GM12878 (cell line): ENCODE data around the gene ITGB5. TPM values are rescaled to one million over a fixed set of nuclear protein-coding genes. Genes with fewer than 3 reads are reported as not detected.

Experiments
- ATAC-seq: fragments of 200-7000 bp; cut with Tn5 transposase; 3 replicates; pipeline ENCODE4 v1.9.1; 2020; ENCODE audit warnings: mild to moderate bottlenecking, moderate library complexity
- BruUV-seq: library from RNA; stranded (reverse); fragments of 400-500 nt; replicated peaks from 2 replicates; lab custom pipeline; 2021; lab: Mats Ljungman, UMichigan
- CTCF ChIA-PET: fragments of 300-600 bp; sonication (Branson Sonifier 250); formaldehyde crosslinking; extraction: SDS; loops from one replicate; lab custom pipeline; 2021; ENCODE audit warnings: inconsistent platforms; lab: Yijun Ruan, JAX
- POLR2A ChIA-PET: fragments of 350-600 bp; formaldehyde crosslinking; extraction: SDS; loops from one replicate; lab custom pipeline; 2021; ENCODE audit warnings: inconsistent platforms; lab: Charles Lee
- RAD21 ChIA-PET: fragments of 300-600 bp; sonication (Branson Sonifier 250); formaldehyde crosslinking; loops from one replicate; lab custom pipeline; 2023; ENCODE audit warnings: antibody characterized with exemption; ENCODE audit not compliant: unreplicated experiment; lab: Charles Lee
- SMC1A ChIA-PET: fragments of 300-600 bp; sonication (Branson Sonifier 250); formaldehyde crosslinking; loops from one replicate; lab custom pipeline; 2023; ENCODE audit not compliant: unreplicated experiment, uncharacterized antibody; lab: Charles Lee
- DNase-seq: peaks from one replicate; pipeline ENCODE4 v3.0.0-alpha.2; 2011; ENCODE audit warnings: low read depth, low spot score
- FAIRE-seq: peaks from 3 replicates; lab custom pipeline; 2011; peaks lifted over from hg19 to GRCh38; lab: Jason Lieb, UNC
- H2AFZ ChIP-seq: 2 replicates; pipeline ENCODE4 v1.6.0; 2011; ENCODE audit warnings: low read depth, low read length, control low read depth; ENCODE audit not compliant: control insufficient read depth
- H3K27ac ChIP-seq: 2 replicates; pipeline ENCODE4 v1.5.1; 2011; ENCODE audit warnings: control low read depth; ENCODE audit not compliant: control insufficient read depth, insufficient read depth
- H3K27me3 ChIP-seq, 2 experiments: replicated peaks in 1 of 2; 2 replicates each; pipeline versions ENCODE4 v1.6.0 to v1.6.1; 2011; ENCODE audit warnings: low read length in 1 of 2; ENCODE audit not compliant: control insufficient read depth in 2 of 2, insufficient read depth in 2 of 2
- H3K36me3 ChIP-seq, 2 experiments: 2 replicates each; pipeline ENCODE4 v1.5.1; 2011; ENCODE audit warnings: low read length in 1 of 2; ENCODE audit not compliant: control insufficient read depth in 2 of 2, insufficient read depth in 2 of 2
- H3K4me1 ChIP-seq: 2 replicates; pipeline ENCODE4 v1.6.1; 2011; ENCODE audit warnings: mild to moderate bottlenecking, low read length, moderate library complexity, mixed read lengths; ENCODE audit not compliant: control insufficient read depth, insufficient read depth
- H3K4me2 ChIP-seq: 2 replicates; pipeline ENCODE4 v1.6.0; 2011; ENCODE audit warnings: control low read depth; ENCODE audit not compliant: control insufficient read depth, insufficient read depth
- H3K4me3 ChIP-seq: fragments of 200-600 bp; sonication (generic); 2 replicates; pipeline ENCODE4 v1.5.1; 2016
- H3K79me2 ChIP-seq: 2 replicates; pipeline ENCODE4 v1.6.0; 2011; ENCODE audit warnings: low read length; ENCODE audit not compliant: control insufficient read depth, insufficient read depth
- H3K9ac ChIP-seq: 2 replicates; pipeline ENCODE4 v1.8.0; 2011; ENCODE audit warnings: low read length, control low read depth, mixed read lengths; ENCODE audit not compliant: control insufficient read depth, insufficient read depth
- H3K9me3 ChIP-seq: replicated peaks from 3 replicates; pipeline ENCODE4 v1.5.1; 2011; ENCODE audit warnings: mild to moderate bottlenecking, low read length; ENCODE audit not compliant: control insufficient read depth, insufficient read depth
- H4K20me1 ChIP-seq: 2 replicates; pipeline ENCODE4 v1.6.0; 2011; ENCODE audit not compliant: control insufficient read depth, insufficient read depth
- FOXK2 ChIP-seq: fragments of 450-650 bp; IDR thresholded peaks from 2 replicates; pipeline ENCODE4 v1.6.1; 2017; ENCODE audit warnings: mild to moderate bottlenecking, moderate library complexity
- FOXM1 ChIP-seq: IDR thresholded peaks from 2 replicates; pipeline ENCODE4 v1.6.1; 2012; ENCODE audit warnings: low read depth, mild to moderate bottlenecking, inconsistent platforms, low read length, moderate library complexity
- IKZF2 ChIP-seq, 2 experiments: fragments of 450-650 bp; IDR thresholded peaks; 2 replicates each; pipeline ENCODE4 v1.6.1; 2017; ENCODE audit warnings: mild to moderate bottlenecking in 2 of 2, moderate library complexity in 2 of 2
- LARP7 ChIP-seq: fragments of 450-650 bp; IDR thresholded peaks from 2 replicates; pipeline ENCODE4 v1.6.1; 2017; ENCODE audit warnings: mild to moderate bottlenecking
- MEF2A ChIP-seq: IDR thresholded peaks from 2 replicates; pipeline ENCODE4 v1.6.1; 2011; ENCODE audit warnings: low read depth, mild to moderate bottlenecking, low read length, moderate library complexity; ENCODE audit not compliant: insufficient read depth
- MYB ChIP-seq: fragments of 150-350 bp; IDR thresholded peaks from 2 replicates; pipeline ENCODE4 v1.6.1; 2014; ENCODE audit warnings: mild to moderate bottlenecking, low read depth, low read length, borderline replicate concordance
- PAX8 ChIP-seq: fragments of 450-650 bp; IDR thresholded peaks from 2 replicates; pipeline ENCODE4 v1.6.1; 2017; ENCODE audit warnings: mild to moderate bottlenecking, moderate library complexity
- SMC3 ChIP-seq: IDR thresholded peaks from 2 replicates; pipeline ENCODE4 v1.6.1; 2011; ENCODE audit warnings: low read length, improper control_type of control experiment, borderline replicate concordance
- STAT1 ChIP-seq: fragments of 450-650 bp; conservative IDR thresholded peaks from 2 replicates; pipeline ENCODE4 v1.6.1; 2014; ENCODE audit warnings: antibody characterized with exemption, mild to moderate bottlenecking
- ZNF207 ChIP-seq: fragments of 450-650 bp; IDR thresholded peaks from 2 replicates; pipeline ENCODE4 v1.6.1; 2014; ENCODE audit warnings: antibody characterized with exemption, mild to moderate bottlenecking, borderline replicate concordance
- ZZZ3 ChIP-seq: IDR thresholded peaks from 2 replicates; pipeline ENCODE4 v1.6.1; 2011; ENCODE audit warnings: low read depth; ENCODE audit not compliant: control insufficient read depth, insufficient read length
- WGBS: methylation state at CpG from one replicate; pipeline ENCODE4 v1.1.6; 2016; ENCODE audit warnings: low lambda C conversion rate; ENCODE audit not compliant: insufficient replicate concordance, insufficient coverage; ENCODE audit errors: missing lambda C conversion rate; 5-methylcytosine and 5-hydroxymethylcytosine counted together
- in situ Hi-C: fragments of 300-500 bp; cut with MboI; formaldehyde crosslinking; loops from 9 replicates; pipeline ENCODE4 v1.14.3; 2018; ENCODE audit warnings: mixed read lengths
- intact Hi-C: fragments of 100-400 bp; cut with micrococcal nuclease; formaldehyde crosslinking; loops from one replicate; pipeline ENCODE4 v1.14.2; 2022; ENCODE audit not compliant: unreplicated experiment
- polyA plus RNA-seq, 11 experiments: library from polyadenylated mRNA; depleted of rRNA in 4 of 11; unstranded in 6 of 11; stranded (reverse) in 5 of 11; fragments of >200 nt; fragmentation: Nextera tagmentation in 4 of 11; fragmentation: Illumina TruSeq in 1 of 11; extraction: Ambion mirVana in 4 of 11; extraction: Trizol in 1 of 11; gene quantifications; 1 replicate in 1 of 11; 2 replicates in 10 of 11; pipeline versions ENCODE4 v1.2.1 to v1.2.3, GENCODE V29; 2011 to 2016; ENCODE audit warnings: inconsistent platforms in 2 of 11, missing spikeins in 2 of 11, low read depth in 1 of 11
- total RNA-seq, 4 experiments: library from RNA; depleted of rRNA in 3 of 4; stranded (reverse); fragments of >200 nt in 3 of 4; fragmentation: Illumina TruSeq in 1 of 4; extraction: Trizol in 1 of 4; gene quantifications; 2 replicates each; pipeline versions ENCODE4 v1.2.1 to v1.2.3, GENCODE V29; 2013 to 2021
- TF ChIP-seq, protein P1 (sequence below): fragments of 450-650 bp; IDR thresholded peaks from 2 replicates; pipeline ENCODE4 v1.6.1; 2017; ENCODE audit warnings: mild to moderate bottlenecking, moderate library complexity
- TF ChIP-seq, protein P2 (sequence below): IDR thresholded peaks from 2 replicates; pipeline ENCODE4 v1.6.1; 2011; ENCODE audit warnings: low read depth, mild to moderate bottlenecking, low read length, moderate library complexity, borderline replicate concordance; ENCODE audit errors: extremely low read depth

The ITGB5 gene
- total and polyA plus RNA-seq, 10 of the 15 experiments (the other 5 are each of a cell fraction or from before 2014, with no cell fraction given) = 0.05 to 10.0 (median 0.83) TPM; not detected in 2

DNA sequence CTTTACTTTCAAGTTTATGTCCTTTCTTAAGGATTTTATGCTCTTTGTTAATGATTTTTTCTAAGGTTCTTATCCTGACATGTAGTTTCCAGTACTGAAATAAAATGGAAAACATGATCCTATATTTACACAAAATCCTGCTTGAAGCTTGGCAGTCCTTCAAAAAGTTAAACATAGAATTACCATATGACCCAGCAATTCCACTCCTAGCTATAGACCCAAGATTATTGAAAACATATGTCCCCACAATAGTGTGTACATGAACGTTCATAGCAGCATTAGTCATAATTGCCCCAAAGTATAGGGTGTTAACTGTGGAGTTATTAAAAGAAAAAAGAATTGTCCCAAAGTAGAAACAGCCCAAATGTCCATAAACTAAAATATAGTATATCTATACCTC, 33.2 kb downstream of the ITGB5 start:
- BruUV-seq = no TSS peak
- POLR2A ChIA-PET = interaction anchor here (1.2 kb wide), 1 partner anchor 10 kb away, joined by 6 read pairs; no protein-coding TSS in a partner anchor
- Histone ChIP-seq H3K27ac (no peak overlapping the region), H3K27me3 (no peaks in the 10 kb centered on the region), H3K79me2 (no peaks in the 10 kb centered on the region), H3K4me3 (no peak overlapping the region), H3K4me1 (no peaks in the 10 kb centered on the region), H3K9me3 (no peaks in the 10 kb centered on the region), H4K20me1 (no peaks in the 10 kb centered on the region), H3K4me2 (no peak overlapping the region), H3K9ac (no peak overlapping the region), H3K36me3 (no peaks in the 10 kb centered on the region), H2AFZ (no peak overlapping the region)
- ATAC-seq (no peak), FAIRE-seq (no peak), DNase-seq (no peak)
- WGBS = 0% methylated on average over 1 of the region's 1 CpG
- RAD21 ChIA-PET = interaction anchor here (1.2 kb wide), 1 partner anchor 93 kb away, joined by 3 read pairs; no protein-coding TSS in a partner anchor
- TF ChIP-seq FOXK2 (no peak), IKZF2 (IDR thresholded peaks at IDR 0.05) (no peak), LARP7 (no peak), MYB (no peak), ZNF207 (no peak), ZZZ3 (no peak), PAX8 (no peak), MEF2A (no peak), FOXM1 (no peak), STAT1 (no peak), SMC3 (no peak)
- TF ChIP-seq, protein P1, sequence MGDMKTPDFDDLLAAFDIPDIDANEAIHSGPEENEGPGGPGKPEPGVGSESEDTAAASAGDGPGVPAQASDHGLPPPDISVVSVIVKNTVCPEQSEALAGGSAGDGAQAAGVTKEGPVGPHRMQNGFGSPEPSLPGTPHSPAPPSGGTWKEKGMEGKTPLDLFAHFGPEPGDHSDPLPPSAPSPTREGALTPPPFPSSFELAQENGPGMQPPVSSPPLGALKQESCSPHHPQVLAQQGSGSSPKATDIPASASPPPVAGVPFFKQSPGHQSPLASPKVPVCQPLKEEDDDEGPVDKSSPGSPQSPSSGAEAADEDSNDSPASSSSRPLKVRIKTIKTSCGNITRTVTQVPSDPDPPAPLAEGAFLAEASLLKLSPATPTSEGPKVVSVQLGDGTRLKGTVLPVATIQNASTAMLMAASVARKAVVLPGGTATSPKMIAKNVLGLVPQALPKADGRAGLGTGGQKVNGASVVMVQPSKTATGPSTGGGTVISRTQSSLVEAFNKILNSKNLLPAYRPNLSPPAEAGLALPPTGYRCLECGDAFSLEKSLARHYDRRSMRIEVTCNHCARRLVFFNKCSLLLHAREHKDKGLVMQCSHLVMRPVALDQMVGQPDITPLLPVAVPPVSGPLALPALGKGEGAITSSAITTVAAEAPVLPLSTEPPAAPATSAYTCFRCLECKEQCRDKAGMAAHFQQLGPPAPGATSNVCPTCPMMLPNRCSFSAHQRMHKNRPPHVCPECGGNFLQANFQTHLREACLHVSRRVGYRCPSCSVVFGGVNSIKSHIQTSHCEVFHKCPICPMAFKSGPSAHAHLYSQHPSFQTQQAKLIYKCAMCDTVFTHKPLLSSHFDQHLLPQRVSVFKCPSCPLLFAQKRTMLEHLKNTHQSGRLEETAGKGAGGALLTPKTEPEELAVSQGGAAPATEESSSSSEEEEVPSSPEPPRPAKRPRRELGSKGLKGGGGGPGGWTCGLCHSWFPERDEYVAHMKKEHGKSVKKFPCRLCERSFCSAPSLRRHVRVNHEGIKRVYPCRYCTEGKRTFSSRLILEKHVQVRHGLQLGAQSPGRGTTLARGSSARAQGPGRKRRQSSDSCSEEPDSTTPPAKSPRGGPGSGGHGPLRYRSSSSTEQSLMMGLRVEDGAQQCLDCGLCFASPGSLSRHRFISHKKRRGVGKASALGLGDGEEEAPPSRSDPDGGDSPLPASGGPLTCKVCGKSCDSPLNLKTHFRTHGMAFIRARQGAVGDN = no peak
- TF ChIP-seq, protein P2, sequence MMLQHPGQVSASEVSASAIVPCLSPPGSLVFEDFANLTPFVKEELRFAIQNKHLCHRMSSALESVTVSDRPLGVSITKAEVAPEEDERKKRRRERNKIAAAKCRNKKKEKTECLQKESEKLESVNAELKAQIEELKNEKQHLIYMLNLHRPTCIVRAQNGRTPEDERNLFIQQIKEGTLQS = no peak
- SMC1A ChIA-PET = interaction anchor here (0.6 to 1.6 kb wide), 7 partner anchors 9 to 157 kb away, joined by 3 to 7 read pairs (median 3); no protein-coding TSS in a partner anchor
- intact Hi-C loops = no loop called here
- CTCF ChIA-PET = interaction anchor here (1.0 kb wide), 1 partner anchor 48 kb away, joined by 5 read pairs; no protein-coding TSS in a partner anchor
- in situ Hi-C loops = no loop called here
